GM12878 (cell line): ENCODE results near the gene UBE2I.

Experiments used
- BCL11A ChIP-seq: IDR thresholded peaks from 2 replicates; pipeline ENCODE4 v1.6.1; 2011; ENCODE audit warnings: low read depth, low read length
- BRCA1 ChIP-seq: IDR thresholded peaks from 2 replicates; pipeline ENCODE4 v1.6.1; 2011; ENCODE audit warnings: low read depth, low read length, improper control_type of control experiment
- FOXK2 ChIP-seq: fragments of 450-650 bp; IDR thresholded peaks from 2 replicates; pipeline ENCODE4 v1.6.1; 2017; ENCODE audit warnings: mild to moderate bottlenecking, moderate library complexity
- MXI1 ChIP-seq: fragments of 150-350 bp; IDR thresholded peaks from 2 replicates; pipeline ENCODE4 v1.6.1; 2011; ENCODE audit warnings: low read depth, mild to moderate bottlenecking, inconsistent platforms, low read length, improper control_type of control experiment
- NR2F1 ChIP-seq: fragments of 450-650 bp; conservative IDR thresholded peaks from 2 replicates; pipeline ENCODE4 v1.6.1; 2017; ENCODE audit warnings: mild to moderate bottlenecking
- POLR2A ChIP-seq: IDR thresholded peaks from 2 replicates; pipeline ENCODE4 v1.6.1; 2011; ENCODE audit warnings: low read depth, mild to moderate bottlenecking, low read length
- POLR2AphosphoS5 ChIP-seq: IDR thresholded peaks from 2 replicates; pipeline ENCODE4 v1.6.1; 2011; ENCODE audit warnings: mild to moderate bottlenecking, low read length, inconsistent platforms
- RAD21 ChIP-seq: IDR thresholded peaks from 2 replicates; pipeline ENCODE4 v1.6.1; 2011; ENCODE audit warnings: mild to moderate bottlenecking, low read depth, low read length, moderate library complexity; ENCODE audit not compliant: insufficient read depth
- RBBP5 ChIP-seq: fragments of 200-600 bp; sonication (generic); conservative IDR thresholded peaks from 2 replicates; pipeline ENCODE4 v1.6.1; 2016
- SP1 ChIP-seq: IDR thresholded peaks from one replicate; pipeline ENCODE4 v1.6.1; 2011; ENCODE audit warnings: low read depth, low read length
- TAF1 ChIP-seq: IDR thresholded peaks from 2 replicates; pipeline ENCODE4 v1.6.1; 2011; ENCODE audit warnings: mild to moderate bottlenecking, low read depth, low read length, borderline replicate concordance
- TF ChIP-seq, protein P1 (sequence below): fragments of 450-650 bp; IDR thresholded peaks from 2 replicates; pipeline ENCODE4 v1.6.1; 2016; ENCODE audit warnings: mild to moderate bottlenecking
- TF ChIP-seq, protein P2 (sequence below), 3 experiments: IDR thresholded peaks in 2 of 3; conservative IDR thresholded peaks in 1 of 3; 2 replicates each; pipeline ENCODE4 v1.5.1; 2011; ENCODE audit warnings: low read depth in 3 of 3, low read length in 3 of 3, mild to moderate bottlenecking in 3 of 3, control low read depth in 2 of 3, moderate library complexity in 2 of 3, inconsistent platforms in 1 of 3, mixed read lengths in 1 of 3; ENCODE audit not compliant: control insufficient read depth in 2 of 3, insufficient read depth in 1 of 3; ENCODE audit errors: extremely low read depth in 1 of 3
- TF ChIP-seq, protein P3 (sequence below): IDR thresholded peaks from 2 replicates; pipeline ENCODE4 v1.6.1; 2012; ENCODE audit warnings: mild to moderate bottlenecking, low read depth, low read length

DNA sequence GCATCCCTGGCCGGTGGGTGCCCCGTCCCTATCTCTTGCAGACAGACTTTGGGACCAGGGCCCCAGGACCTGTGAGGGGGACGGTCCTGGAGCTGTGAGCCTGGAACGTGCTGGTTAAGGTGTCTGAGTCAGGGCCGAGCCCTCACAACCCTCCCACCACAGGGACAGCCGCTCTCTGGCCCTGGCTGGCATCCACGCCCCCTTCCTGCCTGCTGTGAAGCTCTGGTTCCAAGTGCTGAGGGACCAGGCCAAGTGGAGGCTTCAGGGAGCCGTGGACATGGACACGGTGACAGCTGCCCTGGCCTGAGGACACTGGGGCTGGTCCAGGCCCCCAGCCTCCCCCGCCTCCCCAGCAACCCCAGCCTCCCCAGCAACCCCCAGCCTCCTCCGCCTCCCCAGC, 35.7 kb downstream of the UBE2I start:
- TF ChIP-seq POLR2AphosphoS5 (no peak), BCL11A (no peak), BRCA1 (no peak), MXI1 (no peak), SP1 (no peak), NR2F1 (no peak), RBBP5 (no peak), POLR2A (no peak), RAD21 (no peak), FOXK2 (no peak), TAF1 (no peak)
- TF ChIP-seq, protein P1, sequence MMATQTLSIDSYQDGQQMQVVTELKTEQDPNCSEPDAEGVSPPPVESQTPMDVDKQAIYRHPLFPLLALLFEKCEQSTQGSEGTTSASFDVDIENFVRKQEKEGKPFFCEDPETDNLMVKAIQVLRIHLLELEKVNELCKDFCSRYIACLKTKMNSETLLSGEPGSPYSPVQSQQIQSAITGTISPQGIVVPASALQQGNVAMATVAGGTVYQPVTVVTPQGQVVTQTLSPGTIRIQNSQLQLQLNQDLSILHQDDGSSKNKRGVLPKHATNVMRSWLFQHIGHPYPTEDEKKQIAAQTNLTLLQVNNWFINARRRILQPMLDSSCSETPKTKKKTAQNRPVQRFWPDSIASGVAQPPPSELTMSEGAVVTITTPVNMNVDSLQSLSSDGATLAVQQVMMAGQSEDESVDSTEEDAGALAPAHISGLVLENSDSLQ: no peak
- TF ChIP-seq, protein P2, sequence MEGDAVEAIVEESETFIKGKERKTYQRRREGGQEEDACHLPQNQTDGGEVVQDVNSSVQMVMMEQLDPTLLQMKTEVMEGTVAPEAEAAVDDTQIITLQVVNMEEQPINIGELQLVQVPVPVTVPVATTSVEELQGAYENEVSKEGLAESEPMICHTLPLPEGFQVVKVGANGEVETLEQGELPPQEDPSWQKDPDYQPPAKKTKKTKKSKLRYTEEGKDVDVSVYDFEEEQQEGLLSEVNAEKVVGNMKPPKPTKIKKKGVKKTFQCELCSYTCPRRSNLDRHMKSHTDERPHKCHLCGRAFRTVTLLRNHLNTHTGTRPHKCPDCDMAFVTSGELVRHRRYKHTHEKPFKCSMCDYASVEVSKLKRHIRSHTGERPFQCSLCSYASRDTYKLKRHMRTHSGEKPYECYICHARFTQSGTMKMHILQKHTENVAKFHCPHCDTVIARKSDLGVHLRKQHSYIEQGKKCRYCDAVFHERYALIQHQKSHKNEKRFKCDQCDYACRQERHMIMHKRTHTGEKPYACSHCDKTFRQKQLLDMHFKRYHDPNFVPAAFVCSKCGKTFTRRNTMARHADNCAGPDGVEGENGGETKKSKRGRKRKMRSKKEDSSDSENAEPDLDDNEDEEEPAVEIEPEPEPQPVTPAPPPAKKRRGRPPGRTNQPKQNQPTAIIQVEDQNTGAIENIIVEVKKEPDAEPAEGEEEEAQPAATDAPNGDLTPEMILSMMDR (IDR thresholded peaks at IDR 0.05 in 2 of 3, conservative IDR thresholded peaks at IDR 0.05 in 1 of 3; ENCODE audit: control insufficient read depth in 2 of 3, extremely low read depth in 1 of 3, insufficient read depth in 1 of 3, low read depth in 3 of 3, low read length in 3 of 3): no peak
- TF ChIP-seq, protein P3, sequence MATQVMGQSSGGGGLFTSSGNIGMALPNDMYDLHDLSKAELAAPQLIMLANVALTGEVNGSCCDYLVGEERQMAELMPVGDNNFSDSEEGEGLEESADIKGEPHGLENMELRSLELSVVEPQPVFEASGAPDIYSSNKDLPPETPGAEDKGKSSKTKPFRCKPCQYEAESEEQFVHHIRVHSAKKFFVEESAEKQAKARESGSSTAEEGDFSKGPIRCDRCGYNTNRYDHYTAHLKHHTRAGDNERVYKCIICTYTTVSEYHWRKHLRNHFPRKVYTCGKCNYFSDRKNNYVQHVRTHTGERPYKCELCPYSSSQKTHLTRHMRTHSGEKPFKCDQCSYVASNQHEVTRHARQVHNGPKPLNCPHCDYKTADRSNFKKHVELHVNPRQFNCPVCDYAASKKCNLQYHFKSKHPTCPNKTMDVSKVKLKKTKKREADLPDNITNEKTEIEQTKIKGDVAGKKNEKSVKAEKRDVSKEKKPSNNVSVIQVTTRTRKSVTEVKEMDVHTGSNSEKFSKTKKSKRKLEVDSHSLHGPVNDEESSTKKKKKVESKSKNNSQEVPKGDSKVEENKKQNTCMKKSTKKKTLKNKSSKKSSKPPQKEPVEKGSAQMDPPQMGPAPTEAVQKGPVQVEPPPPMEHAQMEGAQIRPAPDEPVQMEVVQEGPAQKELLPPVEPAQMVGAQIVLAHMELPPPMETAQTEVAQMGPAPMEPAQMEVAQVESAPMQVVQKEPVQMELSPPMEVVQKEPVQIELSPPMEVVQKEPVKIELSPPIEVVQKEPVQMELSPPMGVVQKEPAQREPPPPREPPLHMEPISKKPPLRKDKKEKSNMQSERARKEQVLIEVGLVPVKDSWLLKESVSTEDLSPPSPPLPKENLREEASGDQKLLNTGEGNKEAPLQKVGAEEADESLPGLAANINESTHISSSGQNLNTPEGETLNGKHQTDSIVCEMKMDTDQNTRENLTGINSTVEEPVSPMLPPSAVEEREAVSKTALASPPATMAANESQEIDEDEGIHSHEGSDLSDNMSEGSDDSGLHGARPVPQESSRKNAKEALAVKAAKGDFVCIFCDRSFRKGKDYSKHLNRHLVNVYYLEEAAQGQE: no peak
